Inflammatory macrophage (primary cell): ENCODE data around the gene SLC4A2.
A peak's percentile ranks its signal among the peaks of the same experiment; 100 is the strongest.

Experiments used
- DNase-seq, 2 donors: peaks; one replicate each; pipeline ENCODE4 v3.0.0-alpha.2; 2020 to 2022

SLC4A2 gene

GRCh38 chr7:151063212-151063561 lies 3.8 kb downstream of the SLC4A2 start:
- DNase-seq = no peak

DNA sequence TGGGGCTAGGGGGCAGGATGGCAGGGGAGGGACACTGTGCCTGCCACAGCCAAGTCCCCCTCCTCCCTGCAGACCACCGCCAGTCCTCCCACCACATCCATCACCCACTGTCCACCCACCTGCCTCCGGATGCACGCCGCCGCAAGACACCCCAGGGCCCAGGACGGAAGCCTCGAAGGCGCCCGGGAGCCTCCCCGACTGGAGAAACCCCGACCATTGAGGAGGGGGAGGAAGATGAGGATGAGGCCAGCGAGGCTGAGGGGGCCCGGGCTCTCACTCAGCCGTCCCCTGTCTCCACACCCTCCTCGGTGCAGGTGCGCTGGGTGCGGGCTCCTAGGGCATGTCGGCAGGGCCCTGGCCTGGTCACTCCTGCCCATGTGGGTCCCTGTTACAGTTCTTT lies 5.1 kb downstream of the SLC4A2 start:
- no peak for DNase-seq

GRCh38 chr7:151064993-151065392 lies 5.6 kb downstream of the SLC4A2 start:
- DNase-seq = no peak

DNA sequence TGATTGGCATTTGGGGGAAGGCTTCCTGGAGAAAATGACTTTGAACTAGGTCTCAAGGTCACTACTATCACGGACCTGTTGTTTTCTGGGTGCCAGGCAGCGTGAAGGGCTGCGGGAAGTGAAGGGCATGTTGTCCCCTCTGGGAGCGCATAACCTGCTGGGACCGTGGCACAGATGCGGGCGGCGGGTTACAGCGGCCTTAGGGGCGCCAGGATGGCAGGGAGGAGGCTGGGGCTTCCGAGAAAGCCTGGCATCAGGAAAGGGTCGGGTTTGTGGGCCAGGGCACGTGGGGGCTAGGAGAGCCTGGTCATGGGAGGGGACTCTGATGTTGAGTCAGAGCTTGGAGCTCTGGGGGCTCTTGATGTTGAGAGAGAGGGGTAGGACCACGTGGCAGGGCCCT lies 6.1 kb downstream of the SLC4A2 start:
- no peak for DNase-seq

DNA sequence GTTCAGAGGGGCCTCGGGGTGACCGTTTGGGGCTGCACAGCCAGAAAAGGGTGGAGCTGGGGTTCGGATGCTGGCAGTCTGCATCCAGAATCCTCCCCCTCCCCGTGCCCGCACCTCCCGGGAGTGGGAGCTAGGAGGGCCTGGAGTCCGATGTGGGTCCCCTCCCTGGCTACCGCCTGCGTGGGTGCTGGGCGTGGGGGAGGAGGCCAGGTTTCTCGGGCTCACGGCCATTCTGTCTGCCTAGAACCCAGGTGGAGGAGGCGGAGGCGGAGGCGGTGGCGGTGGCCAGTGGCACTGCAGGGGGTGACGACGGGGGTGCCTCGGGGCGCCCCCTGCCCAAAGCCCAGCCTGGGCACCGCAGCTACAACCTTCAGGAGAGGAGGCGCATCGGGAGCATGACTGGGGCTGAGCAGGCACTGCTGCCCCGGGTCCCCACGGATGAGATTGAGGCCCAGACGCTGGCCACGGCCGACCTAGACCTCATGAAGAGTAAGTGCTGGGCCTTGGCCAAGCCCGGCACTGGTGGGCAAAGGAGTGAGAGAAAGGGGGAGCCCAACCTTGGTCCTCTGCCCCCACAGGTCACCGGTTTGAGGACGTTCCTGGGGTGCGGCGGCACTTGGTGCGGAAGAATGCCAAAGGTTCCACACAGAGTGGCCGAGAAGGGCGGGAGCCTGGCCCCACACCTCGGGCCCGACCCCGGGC lies 7.0 kb downstream of the SLC4A2 start:
- no peak for DNase-seq

- no peak for DNase-seq
Observed at GRCh38 chr7:151068069-151068773, 8.8 kb downstream of the SLC4A2 start.

DNA sequence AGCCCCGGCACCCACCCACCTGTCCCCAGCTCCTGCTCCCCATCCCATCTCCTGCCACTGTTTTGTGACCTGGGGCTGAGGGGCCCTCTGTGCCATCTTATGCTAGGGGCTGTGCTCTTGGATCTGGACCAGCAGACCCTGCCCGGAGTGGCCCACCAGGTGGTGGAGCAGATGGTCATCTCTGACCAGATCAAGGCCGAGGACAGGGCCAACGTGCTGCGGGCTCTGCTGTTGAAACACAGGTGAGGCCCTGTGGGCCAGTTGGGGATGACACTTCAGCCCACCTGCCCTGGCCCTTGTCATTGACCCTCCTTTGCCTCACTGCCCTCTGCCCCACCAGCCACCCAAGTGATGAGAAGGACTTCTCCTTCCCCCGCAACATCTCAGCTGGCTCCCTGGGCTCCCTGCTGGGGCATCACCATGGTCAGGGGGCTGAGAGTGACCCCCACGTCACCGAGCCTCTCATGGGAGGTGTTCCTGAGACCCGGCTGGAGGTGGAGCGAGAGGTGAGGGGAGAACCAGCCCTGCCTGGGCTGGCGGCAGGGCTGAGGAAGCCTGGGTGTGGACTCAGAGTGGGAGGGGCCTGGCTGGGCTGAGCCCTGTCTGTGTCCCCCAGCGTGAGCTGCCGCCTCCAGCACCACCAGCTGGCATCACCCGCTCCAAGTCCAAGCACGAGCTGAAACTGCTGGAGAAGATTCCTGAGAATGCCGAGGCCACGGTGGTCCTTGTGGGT lies 10.6 kb downstream of the SLC4A2 start:
- DNase-seq = no peak

DNA sequence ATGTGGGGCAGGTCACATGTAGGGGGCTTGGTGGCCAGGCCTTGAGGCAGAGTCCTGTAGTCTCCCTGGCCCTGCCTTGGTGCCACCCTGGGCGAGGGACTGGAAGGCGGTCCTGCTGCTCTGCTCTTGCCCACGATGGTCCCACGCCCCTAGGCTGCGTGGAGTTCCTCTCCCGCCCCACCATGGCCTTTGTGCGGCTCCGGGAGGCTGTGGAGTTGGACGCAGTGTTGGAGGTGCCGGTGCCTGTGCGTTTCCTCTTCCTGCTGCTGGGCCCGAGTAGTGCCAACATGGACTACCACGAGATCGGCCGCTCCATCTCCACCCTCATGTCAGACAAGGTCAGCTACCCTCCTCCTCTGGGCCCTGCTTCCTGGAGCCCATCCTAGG lies 11.2 kb downstream of the SLC4A2 start:
- DNase-seq = no peak

DNA sequence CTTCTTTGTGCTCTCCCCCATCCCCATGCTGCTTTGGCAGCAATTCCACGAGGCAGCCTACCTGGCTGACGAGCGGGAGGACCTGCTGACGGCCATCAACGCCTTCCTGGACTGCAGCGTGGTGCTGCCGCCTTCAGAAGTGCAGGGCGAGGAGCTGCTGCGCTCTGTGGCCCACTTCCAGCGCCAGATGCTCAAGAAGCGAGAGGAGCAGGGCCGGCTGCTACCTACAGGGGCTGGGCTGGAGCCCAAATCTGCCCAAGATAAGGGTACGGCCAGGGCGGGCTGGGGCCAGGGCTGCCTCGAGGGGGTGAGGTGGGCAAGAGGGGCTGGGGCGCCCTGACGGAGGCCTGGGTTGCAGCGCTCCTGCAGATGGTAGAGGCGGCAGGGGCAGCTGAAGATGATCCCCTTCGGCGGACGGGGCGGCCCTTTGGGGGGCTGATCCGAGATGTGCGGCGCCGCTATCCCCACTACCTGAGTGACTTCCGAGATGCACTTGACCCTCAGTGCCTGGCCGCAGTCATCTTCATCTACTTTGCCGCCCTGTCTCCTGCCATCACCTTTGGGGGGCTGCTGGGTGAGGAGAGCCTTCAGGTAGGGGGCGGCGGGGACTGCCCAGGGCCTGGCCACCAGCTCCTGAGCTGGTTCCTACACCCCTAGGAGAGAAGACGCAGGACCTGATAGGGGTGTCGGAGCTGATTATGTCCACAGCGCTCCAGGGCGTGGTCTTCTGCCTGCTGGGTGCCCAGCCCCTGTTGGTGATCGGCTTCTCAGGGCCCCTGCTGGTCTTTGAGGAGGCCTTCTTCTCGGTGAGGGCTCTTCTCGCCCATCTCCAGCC lies 11.9 kb downstream of the SLC4A2 start:
- DNase-seq = no peak

GRCh38 chr7:151073990-151074389 lies 14.6 kb downstream of the SLC4A2 start:
- DNase-seq = no peak

DNA sequence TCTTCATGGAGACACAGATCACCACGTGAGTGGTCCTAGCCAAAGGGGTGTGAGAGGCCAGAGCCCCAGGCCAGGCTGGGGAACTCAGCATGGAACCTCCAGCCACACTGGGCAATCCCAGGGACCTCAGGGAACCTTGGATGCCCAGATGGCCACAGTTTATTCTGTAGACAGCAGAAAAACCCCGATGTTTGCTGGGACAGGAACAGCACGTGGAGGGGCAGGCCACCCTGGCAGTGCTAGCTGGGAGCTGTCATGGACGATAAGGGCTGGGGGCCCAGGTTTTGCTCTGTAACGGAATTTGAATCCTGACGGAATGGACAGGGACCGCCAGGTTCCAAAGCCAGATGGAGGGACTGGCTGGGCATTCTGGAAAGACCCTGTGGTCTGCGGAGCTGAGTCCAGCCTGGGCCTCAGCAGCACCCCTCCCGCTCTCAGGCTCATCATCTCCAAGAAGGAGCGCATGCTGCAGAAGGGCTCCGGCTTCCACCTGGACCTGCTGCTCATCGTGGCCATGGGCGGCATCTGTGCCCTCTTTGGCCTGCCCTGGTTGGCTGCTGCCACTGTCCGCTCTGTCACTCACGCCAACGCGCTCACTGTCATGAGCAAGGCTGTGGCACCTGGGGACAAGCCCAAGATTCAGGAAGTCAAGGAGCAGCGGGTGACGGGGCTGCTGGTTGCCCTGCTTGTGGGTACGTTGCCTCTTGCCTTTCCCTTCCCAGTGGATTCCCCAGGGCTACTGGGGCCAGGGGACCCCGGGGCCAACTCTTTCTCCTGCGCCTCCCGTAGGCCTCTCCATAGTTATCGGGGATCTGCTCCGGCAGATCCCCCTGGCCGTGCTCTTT lies 15.7 kb downstream of the SLC4A2 start:
- no peak for DNase-seq

- DNase-seq = no peak
Observed at GRCh38 chr7:151075662-151075971, 16.2 kb downstream of the SLC4A2 start.

GRCh38 chr7:151075978-151076426 lies 16.6 kb downstream of the SLC4A2 start:
- no peak for DNase-seq

GRCh38 chr7:151076863-151077704 lies 17.7 kb downstream of the SLC4A2 start:
- peak in 1 of 2 donors; percentile 16 for DNase-seq

DNA sequence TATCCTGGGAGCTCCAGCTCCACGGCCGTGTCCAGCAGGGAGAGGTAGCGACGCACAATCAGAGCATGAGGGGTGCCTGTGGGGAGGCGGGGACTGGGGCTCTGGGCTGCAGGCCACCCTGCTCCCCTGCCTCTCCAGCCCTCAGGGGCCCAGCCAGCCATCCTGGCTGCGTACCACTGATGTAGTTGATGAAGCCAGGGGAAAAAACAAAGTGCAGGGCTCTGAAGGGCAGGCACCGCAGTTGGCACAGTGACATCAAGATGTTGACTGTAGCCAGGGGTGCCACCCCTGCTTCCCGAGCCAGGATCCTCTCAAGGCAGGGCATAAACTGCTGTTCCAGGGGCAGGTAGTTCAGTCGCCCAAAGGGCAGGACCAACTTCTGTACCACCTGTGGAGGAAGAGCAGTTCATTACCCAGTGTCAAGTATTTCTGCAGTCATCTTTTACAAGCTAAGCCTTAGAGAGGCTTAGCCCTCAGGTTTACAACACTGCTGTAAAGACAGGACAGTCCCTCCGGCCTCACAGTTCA lies 18.4 kb downstream of the SLC4A2 start:
- DNase-seq = no peak

DNA sequence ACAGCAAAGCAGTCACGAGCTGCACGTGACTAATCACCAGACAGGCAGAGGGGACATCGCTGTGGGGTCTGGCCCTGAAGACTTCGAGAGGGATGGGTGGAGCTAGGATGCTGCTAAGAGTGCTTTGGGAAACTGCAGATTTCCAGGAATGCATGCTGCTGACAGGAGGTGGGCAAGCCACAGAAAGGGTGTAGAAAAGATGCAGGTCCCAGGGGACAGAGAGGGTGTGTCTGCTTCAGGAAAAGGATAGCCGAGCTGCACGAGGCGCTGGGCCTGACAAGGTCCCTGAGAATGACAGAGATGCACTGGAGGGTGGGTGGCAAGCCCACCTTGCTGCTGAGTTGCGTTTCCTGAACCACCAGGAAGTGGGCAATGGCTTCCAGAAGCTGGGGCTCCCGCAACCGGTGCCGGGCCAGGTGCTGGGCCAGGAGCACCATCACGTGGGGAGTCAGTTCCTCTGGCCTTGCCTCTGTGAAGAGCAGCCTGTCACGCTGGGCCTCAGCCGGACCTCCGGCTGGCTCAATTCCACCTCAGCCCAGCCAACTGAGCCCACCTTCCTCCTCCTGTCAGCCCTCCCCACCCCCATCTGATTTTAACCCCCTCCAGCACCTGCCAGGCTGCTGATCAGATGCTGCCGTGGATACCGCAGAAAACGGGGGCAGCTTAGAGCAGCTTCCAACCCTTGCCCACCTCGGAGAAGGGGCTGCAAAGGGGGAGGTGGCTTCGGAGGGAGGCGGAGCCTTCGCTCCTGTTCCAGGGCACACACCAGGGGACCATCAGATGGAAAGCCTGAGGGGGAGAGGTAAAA lies 19.0 kb downstream of the SLC4A2 start:
- no peak for DNase-seq

DNA sequence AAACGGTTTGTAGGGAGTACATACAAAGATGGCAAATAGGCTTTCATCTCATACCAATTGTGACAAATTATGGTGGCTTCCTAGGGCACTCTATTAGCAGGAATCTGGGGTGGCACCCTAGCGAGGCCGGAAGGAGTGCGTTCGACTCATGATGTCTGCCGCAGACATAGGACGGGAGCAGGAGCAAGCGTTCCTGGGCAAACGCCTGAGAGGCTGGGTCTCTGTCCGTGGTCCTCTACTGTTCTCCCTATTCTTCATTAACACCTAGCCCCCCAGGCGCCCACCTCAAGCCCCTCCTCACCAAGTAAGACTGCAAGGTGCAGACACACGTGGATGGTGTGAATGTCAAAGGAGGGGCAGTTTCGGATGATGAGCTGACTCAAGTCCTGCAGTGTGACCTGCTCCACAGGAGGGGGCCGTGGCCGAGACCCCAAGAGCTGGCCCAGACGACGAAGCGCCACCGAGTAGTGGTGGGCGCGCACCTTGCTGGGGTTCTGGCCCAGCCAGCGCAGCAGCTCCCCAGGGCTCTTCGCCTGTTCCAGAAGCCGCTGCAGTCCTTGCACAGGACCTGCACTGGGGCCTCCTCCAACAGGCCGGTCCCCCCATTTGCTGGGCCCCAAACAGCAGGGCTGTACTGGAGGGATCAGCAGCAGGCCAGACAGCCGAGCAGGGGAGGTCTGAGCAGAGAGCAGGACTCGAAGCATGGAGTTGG lies 20.0 kb downstream of the SLC4A2 start:
- DNase-seq = no peak

DNA sequence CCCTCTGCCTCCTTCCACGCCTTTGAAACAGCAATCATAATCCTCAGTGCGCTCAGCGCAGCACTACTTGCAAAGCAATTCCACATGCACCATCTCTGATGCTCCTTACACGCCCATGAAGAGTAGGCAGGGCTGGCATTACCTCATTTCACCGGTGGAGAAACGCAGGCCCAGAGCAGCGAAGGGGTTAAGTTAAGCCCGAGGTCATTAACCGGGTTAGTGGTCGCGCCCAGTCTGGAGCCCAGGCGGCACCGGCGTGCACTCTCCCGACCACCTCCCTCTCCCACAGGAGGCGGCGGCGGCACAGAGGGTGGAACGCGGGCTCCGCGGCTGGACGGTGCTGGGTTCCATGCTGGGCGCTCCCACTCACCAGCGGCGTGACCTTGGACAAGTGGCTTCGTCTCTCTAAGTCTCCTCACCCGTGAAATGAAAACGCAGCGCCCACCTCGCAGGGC lies 20.7 kb downstream of the SLC4A2 start:
- DNase-seq = peak; percentile 19 to 32

- peak; percentile 90 to 95 for DNase-seq
Observed at GRCh38 chr7:151080522-151081169, 21.3 kb downstream of the SLC4A2 start, which contains the start of gene FASTK. Gene FASTK (minus strand): TSS chr7:151080809. CDS start chr7:151080766, 43 bp downstream.
